B cell (primary cell): Measurements from ENCODE around the gene FHIT. TPM values are rescaled to one million over a fixed set of nuclear protein-coding genes. Genes with fewer than 3 reads are reported as not detected.

Experiments
- ATAC-seq: fragments of 200-7000 bp; cut with Tn5 transposase; one replicate; pipeline ENCODE4 v1.10.0; 2021; ENCODE audit warnings: low read depth, mild to moderate bottlenecking, moderate number of reproducible peaks, moderate library complexity
- CTCF ChIA-PET: fragments of 350-600 bp; sonication (Branson Sonifier 250); formaldehyde crosslinking; loops from one replicate; lab custom pipeline; 2021; ENCODE audit warnings: antibody characterized with exemption, inconsistent platforms; lab: Charles Lee
- POLR2A ChIA-PET: fragments of 350-600 bp; sonication (Branson Sonifier 250); formaldehyde crosslinking; loops from one replicate; lab custom pipeline; 2021; ENCODE audit warnings: antibody characterized with exemption; lab: Charles Lee
- DNase-seq: peaks from one replicate; pipeline ENCODE4 v3.0.0; 2013
- H2AFZ ChIP-seq: 2 replicates; pipeline ENCODE4 v1.6.1; 2012; ENCODE audit warnings: mild to moderate bottlenecking, low read depth, low read length; ENCODE audit not compliant: insufficient read depth, poor library complexity, severe bottlenecking
- H3K27ac ChIP-seq, 2 donors: 1 replicate in 1 of 2; 2 replicates in 1 of 2; pipeline ENCODE4 v1.5.1; 2012 to 2013; ENCODE audit warnings: low read length in 2 of 2, mild to moderate bottlenecking in 2 of 2, moderate library complexity in 1 of 2
- H3K27me3 ChIP-seq, 4 experiments: fragments of 200-600 bp in 1 of 4; sonication (generic) in 1 of 4; replicated peaks in 1 of 4; 1 replicate in 2 of 4; 2 replicates in 2 of 4; pipeline versions ENCODE4 v1.6.1 to v1.7.0; 2013 to 2016; ENCODE audit warnings: low read length in 3 of 4, mild to moderate bottlenecking in 2 of 4, mixed read lengths in 1 of 4, moderate library complexity in 1 of 4; ENCODE audit not compliant: insufficient read depth in 4 of 4, control insufficient read depth in 3 of 4; ENCODE audit errors: control extremely low read depth in 1 of 4
- H3K36me3 ChIP-seq, 2 experiments: replicated peaks in 1 of 2; 1 replicate in 1 of 2; 2 replicates in 1 of 2; pipeline versions ENCODE4 v1.6.1 to v1.7.1; 2013; ENCODE audit warnings: low read length in 1 of 2; ENCODE audit not compliant: insufficient read depth in 2 of 2, control insufficient read depth in 1 of 2; ENCODE audit errors: control extremely low read depth in 1 of 2, extremely low read depth in 1 of 2
- H3K4me1 ChIP-seq, 2 donors: fragments of 200-600 bp in 1 of 2; sonication (generic) in 1 of 2; 1 replicate in 1 of 2; 2 replicates in 1 of 2; pipeline versions ENCODE4 v1.5.1 to v1.6.1; 2013 to 2017; ENCODE audit warnings: low read length in 2 of 2; ENCODE audit not compliant: control insufficient read depth in 2 of 2, insufficient read depth in 2 of 2
- H3K4me2 ChIP-seq: replicated peaks from 2 replicates; pipeline ENCODE3; 2012; ENCODE audit warnings: mild to moderate bottlenecking, low read depth, low read length; ENCODE audit not compliant: poor library complexity, severe bottlenecking
- H3K4me3 ChIP-seq, 5 experiments: fragments of 200-600 bp in 1 of 5; sonication (generic) in 1 of 5; 1 replicate in 3 of 5; 2 replicates in 2 of 5; pipeline versions ENCODE4 v1.5.1 to v1.7.0; 2011 to 2016; ENCODE audit warnings: low read length in 4 of 5, mild to moderate bottlenecking in 4 of 5, low read depth in 2 of 5, control low read depth in 1 of 5, moderate library complexity in 1 of 5; ENCODE audit not compliant: insufficient read depth in 1 of 5; ENCODE audit errors: control extremely low read depth in 1 of 5, extremely low read depth in 1 of 5
- H3K79me2 ChIP-seq: fragments of 200-600 bp; sonication (generic); one replicate; pipeline ENCODE4 v1.6.0; 2016; ENCODE audit warnings: low read length; ENCODE audit not compliant: control insufficient read depth, insufficient read depth
- H3K9ac ChIP-seq: fragments of 200-600 bp; sonication (generic); 2 replicates; pipeline ENCODE4 v1.6.1; 2017; ENCODE audit warnings: mild to moderate bottlenecking, low read length, moderate library complexity
- H3K9me3 ChIP-seq, 3 donors: one replicate each; pipeline versions ENCODE4 v1.6.1 to v1.7.1; 2013; ENCODE audit warnings: low read length in 2 of 3; ENCODE audit not compliant: control insufficient read depth in 2 of 3, insufficient read depth in 1 of 3; ENCODE audit errors: control extremely low read depth in 1 of 3
- H4K20me1 ChIP-seq: 2 replicates; pipeline ENCODE4 v1.6.0; 2012; ENCODE audit warnings: mild to moderate bottlenecking, low read length; ENCODE audit not compliant: insufficient read depth, control insufficient read depth, poor library complexity, severe bottlenecking
- H3K27ac Mint-ChIP-seq: one replicate; pipeline ENCODE4 v1.8.0; 2021; ENCODE audit warnings: mixed read lengths
- H3K27me3 Mint-ChIP-seq: one replicate; pipeline ENCODE4 v1.8.0; 2021; ENCODE audit warnings: mixed read lengths
- H3K4me1 Mint-ChIP-seq: one replicate; pipeline ENCODE4 v1.8.0; 2021; ENCODE audit warnings: mixed read lengths
- H3K4me3 Mint-ChIP-seq: one replicate; pipeline ENCODE4 v1.8.0; 2021; ENCODE audit warnings: mixed read lengths
- H3K9me3 Mint-ChIP-seq: one replicate; pipeline ENCODE4 v1.8.0; 2022; ENCODE audit warnings: mixed read lengths; ENCODE audit not compliant: insufficient read depth
- EZH2 ChIP-seq: IDR thresholded peaks from 2 replicates; pipeline ENCODE4 v1.6.1; 2012; ENCODE audit warnings: borderline replicate concordance, low read depth, mild to moderate bottlenecking, moderate library complexity, low read length; ENCODE audit not compliant: insufficient read depth, poor library complexity, severe bottlenecking
- whole genome bisulfite sequencing: methylation state at CpG from one replicate; pipeline ENCODE4 v1.1.5; 2013; ENCODE audit warnings: missing lambda C conversion rate; ENCODE audit not compliant: insufficient coverage; 5-methylcytosine and 5-hydroxymethylcytosine counted together
- intact Hi-C: fragments of 100-400 bp; cut with micrococcal nuclease; formaldehyde crosslinking; loops from one replicate; pipeline ENCODE4 v1.10.0; 2022
- polyA plus RNA-seq: library from polyadenylated mRNA; depleted of rRNA; stranded (reverse); fragments of >200 nt; gene quantifications from 2 replicates; pipeline ENCODE4 v1.2.3, GENCODE V29; 2012
- total RNA-seq, 2 donors: library from RNA; stranded (reverse); fragments of 120-200 nt in 1 of 2; gene quantifications; 1 replicate in 1 of 2; 2 replicates in 1 of 2; pipeline versions ENCODE4 v1.2.3 to v1.2.4, GENCODE V29; 2013 to 2022
- TF ChIP-seq, protein P1 (sequence below): fragments of 200-600 bp; IDR thresholded peaks from one replicate; pipeline ENCODE4 v1.8.0; 2022; ENCODE audit warnings: antibody characterized with exemption, mild to moderate bottlenecking

The FHIT gene
- total and polyA plus RNA-seq, 2 donors (not counting 1 experiment from before 2014, with no cell fraction given): 1.7 to 7.8 TPM

DNA sequence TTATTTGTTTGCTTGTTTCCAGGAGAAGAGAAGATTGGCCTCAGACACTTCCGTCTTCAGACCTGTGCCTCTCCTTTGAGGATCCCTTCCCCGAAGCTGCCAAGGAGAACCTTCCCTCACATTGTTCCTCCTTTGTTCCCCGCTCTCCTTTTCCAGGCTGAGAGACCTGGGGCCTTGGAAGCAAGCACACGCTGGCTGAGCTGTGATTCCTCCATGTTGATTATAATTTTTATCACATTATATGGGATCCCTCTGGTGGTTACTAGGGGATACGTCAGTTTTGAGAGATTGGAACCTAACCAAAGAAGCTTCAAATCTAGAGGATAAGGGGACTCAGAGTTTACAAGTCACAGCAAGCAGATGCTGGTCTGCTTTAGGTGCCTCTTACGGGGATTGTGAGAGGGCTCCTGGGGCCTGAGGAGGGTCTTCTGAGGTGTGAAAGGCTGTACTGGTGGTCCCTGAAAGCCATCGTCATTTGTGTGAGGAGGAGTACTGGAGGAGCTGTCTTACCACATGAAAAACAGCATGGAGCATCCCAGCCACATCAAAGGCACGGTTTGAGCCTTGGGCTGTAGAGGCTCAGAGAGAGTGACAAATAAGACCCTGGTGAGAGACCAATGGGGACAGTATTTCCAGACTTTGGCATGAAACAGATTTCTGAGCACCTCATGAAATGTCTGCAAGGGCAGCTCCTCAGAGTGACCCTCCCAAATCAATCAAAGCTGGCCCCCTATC lies 1441.4 kb downstream of the FHIT start:
- Histone ChIP-seq H3K4me1 (peaks cover 14 to 17% of the 10 kb centered on the region in 2 donors), H3K79me2 (no peaks in the 10 kb centered on the region), H2AFZ (no peak overlapping the region), H3K27ac (no peak overlapping the region), H3K4me2 (no peak overlapping the region), H3K27me3 (no peaks in the 10 kb centered on the region), H3K9ac (no peak overlapping the region), H3K36me3 (no peaks in the 10 kb centered on the region), H3K9me3 (no peaks in the 10 kb centered on the region), H4K20me1 (no peaks in the 10 kb centered on the region), H3K4me3 (no peak overlapping the region)
- POLR2A ChIA-PET: no interaction called here
- CTCF ChIA-PET: interaction anchor here (0.6 to 1.3 kb wide), 5 partner anchors 47 to 597 kb away, joined by 3 to 7 read pairs (median 3); no protein-coding TSS in a partner anchor
- no peak overlapping the region for H3K27ac Mint-ChIP-seq
- WGBS: 90% methylated on average over 2 of the region's 8 CpGs
- DNase-seq (peak; percentile 8), ATAC-seq (no peak)
- intact Hi-C loops: no loop called here
- no peaks in the 10 kb centered on the region for H3K27me3 Mint-ChIP-seq
- H3K9me3 Mint-ChIP-seq: no peaks in the 10 kb centered on the region
- no peak for TF ChIP-seq EZH2
- TF ChIP-seq, protein P1, sequence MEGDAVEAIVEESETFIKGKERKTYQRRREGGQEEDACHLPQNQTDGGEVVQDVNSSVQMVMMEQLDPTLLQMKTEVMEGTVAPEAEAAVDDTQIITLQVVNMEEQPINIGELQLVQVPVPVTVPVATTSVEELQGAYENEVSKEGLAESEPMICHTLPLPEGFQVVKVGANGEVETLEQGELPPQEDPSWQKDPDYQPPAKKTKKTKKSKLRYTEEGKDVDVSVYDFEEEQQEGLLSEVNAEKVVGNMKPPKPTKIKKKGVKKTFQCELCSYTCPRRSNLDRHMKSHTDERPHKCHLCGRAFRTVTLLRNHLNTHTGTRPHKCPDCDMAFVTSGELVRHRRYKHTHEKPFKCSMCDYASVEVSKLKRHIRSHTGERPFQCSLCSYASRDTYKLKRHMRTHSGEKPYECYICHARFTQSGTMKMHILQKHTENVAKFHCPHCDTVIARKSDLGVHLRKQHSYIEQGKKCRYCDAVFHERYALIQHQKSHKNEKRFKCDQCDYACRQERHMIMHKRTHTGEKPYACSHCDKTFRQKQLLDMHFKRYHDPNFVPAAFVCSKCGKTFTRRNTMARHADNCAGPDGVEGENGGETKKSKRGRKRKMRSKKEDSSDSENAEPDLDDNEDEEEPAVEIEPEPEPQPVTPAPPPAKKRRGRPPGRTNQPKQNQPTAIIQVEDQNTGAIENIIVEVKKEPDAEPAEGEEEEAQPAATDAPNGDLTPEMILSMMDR: peak; percentile 8
- peaks cover 25% of the 10 kb centered on the region for H3K4me1 Mint-ChIP-seq
- no peak overlapping the region for H3K4me3 Mint-ChIP-seq

- Mint-ChIP-seq H3K27me3 (no peaks in the 10 kb centered on the region), H3K4me3 (no peak overlapping the region), H3K9me3 (no peaks in the 10 kb centered on the region), H3K27ac (no peak overlapping the region), H3K4me1 (peaks cover 25% of the 10 kb centered on the region)
- 71% methylated on average over 4 of the region's 4 CpGs for WGBS
- no peaks in the 10 kb centered on the region for H3K9me3 ChIP-seq
- H3K4me3 ChIP-seq: no peak overlapping the region
- no peak overlapping the region for H3K4me2 ChIP-seq
- H3K4me1 ChIP-seq: peaks cover 14 to 17% of the 10 kb centered on the region in 2 donors
- H4K20me1 ChIP-seq: no peaks in the 10 kb centered on the region
- CTCF ChIA-PET: interaction anchor here (0.8 kb wide), 1 partner anchor 233 kb away, joined by 3 read pairs; no protein-coding TSS in a partner anchor
- H2AFZ ChIP-seq: no peak overlapping the region
- intact Hi-C loops: no loop called here
- POLR2A ChIA-PET: no interaction called here
- H3K27me3 ChIP-seq: no peaks in the 10 kb centered on the region
- TF ChIP-seq, protein P1: no peak
- no peak for TF ChIP-seq EZH2
- no peak overlapping the region for H3K9ac ChIP-seq
- no peak overlapping the region for H3K27ac ChIP-seq
- no peak for DNase-seq
- no peaks in the 10 kb centered on the region for H3K79me2 ChIP-seq
- no peaks in the 10 kb centered on the region for H3K36me3 ChIP-seq
- no peak for ATAC-seq
Observed at GRCh38 chr3:59809016-59809415, 1442.2 kb downstream of the FHIT start.
